A204.1 (cell line): Measurements from ENCODE around the gene CAPN10.
A peak's percentile ranks its signal among the peaks of the same experiment; 100 is the strongest.
"Not testable (repeated sequence)": the region's sequence is repeated elsewhere in the genome, so short reads cannot be mapped to it uniquely, and the experiment has no call there.

Experiments used
- FAIRE-seq: peaks from 2 replicates; lab custom pipeline; 2012; peaks lifted over from hg19 to GRCh38; lab: Jason Lieb, UNC

Gene CAPN10, protein sequence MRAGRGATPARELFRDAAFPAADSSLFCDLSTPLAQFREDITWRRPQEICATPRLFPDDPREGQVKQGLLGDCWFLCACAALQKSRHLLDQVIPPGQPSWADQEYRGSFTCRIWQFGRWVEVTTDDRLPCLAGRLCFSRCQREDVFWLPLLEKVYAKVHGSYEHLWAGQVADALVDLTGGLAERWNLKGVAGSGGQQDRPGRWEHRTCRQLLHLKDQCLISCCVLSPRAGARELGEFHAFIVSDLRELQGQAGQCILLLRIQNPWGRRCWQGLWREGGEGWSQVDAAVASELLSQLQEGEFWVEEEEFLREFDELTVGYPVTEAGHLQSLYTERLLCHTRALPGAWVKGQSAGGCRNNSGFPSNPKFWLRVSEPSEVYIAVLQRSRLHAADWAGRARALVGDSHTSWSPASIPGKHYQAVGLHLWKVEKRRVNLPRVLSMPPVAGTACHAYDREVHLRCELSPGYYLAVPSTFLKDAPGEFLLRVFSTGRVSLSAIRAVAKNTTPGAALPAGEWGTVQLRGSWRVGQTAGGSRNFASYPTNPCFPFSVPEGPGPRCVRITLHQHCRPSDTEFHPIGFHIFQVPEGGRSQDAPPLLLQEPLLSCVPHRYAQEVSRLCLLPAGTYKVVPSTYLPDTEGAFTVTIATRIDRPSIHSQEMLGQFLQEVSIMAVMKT

DNA sequence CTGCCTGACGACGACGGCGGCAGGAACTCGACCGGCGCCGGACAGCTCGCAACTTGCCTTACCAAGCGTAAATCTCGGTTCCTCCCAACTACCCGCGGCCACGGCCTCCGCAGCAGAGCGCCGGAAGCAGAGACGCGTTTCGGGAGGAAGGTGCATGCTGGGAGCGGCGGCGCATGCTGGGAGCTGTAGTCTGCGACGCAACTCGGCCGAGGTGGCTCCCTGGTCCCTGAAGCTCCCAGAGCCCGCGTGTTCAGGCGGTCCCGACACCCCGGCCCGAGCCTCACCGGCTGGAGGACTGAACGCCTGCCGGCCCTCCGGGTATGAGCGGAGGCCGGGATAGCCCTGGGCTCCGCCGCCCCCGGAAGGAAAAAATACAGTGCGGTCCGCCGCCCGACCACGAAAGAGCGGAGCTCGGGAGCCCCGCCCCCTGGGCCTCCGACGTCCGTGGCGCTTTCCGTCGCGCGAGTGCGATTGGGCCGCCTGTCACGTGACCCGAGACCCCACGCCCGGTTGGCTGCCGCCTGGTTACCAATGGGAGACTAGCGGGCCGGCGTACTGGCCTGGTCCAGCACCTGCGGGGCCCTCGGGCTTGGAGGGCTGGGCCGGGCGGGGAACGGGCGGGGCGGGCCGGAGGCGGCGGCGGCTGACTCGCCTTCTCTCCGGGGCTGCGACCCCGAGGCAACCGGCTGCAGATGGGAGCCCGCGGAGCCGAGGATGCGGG is at the start of gene CAPN10:
CAPN10 (plus strand) TSS at position 537 of the 721 bp plus-strand sequence; CDS start at position 715, 178 bp downstream.
- FAIRE-seq: peak; percentile 84

DNA sequence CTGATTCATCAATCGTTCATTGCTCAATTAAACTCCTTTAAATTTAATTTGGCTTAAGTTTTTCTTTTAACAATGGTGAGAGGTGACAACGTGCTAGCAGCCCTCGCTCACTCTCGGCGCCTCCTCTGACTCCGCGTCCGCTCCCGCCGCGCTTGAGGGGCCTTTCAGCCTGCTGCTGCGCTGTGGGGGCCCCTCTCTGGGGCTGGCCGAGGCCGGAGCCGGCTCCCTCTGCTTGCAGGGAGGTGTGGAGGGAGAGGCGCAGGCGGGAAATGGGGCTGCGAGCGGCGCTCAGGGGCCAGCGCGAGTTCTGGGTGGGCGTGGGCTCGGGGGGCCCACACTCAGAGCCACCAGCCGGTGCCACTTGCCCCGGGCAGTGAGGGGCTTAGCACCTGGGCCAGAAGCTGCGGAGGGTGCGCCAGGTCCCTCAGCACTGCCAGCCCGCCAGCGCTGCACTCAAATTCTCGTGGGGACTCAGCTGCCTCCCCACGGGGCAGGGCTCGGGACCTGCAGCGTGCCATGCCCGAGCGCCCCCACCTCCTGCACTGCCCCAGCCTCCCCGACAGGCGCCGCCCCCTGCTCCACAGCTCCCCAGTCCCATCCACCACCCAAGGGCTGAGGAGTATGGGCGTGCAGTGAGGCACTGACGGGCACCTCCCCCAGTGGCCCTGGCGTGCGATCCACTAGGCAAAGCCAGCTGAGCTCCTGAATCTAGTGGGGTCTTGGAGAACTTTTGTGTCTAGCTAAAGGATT is 48.3 kb upstream of the CAPN10 start:
- no peak for FAIRE-seq

DNA sequence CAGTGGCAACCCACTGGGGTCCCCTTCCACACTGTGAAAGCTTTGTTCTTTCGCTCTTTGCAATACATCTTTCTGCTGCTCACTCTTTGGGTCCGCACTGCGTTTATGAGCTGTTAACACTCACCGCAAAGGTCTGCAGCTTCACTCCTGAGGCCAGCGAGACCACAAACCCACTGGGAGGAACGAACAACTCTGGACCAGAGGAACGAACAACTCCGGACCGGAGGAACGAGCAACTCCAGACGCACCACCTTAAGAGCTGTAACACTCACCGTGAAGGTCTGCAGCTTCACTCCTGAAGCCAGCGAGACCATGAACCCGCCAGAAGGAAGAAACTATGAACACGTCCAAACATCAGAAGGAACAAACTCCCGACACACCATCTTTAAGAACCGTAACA is 47.4 kb upstream of the CAPN10 start:
- not testable (repeated sequence) for FAIRE-seq

DNA sequence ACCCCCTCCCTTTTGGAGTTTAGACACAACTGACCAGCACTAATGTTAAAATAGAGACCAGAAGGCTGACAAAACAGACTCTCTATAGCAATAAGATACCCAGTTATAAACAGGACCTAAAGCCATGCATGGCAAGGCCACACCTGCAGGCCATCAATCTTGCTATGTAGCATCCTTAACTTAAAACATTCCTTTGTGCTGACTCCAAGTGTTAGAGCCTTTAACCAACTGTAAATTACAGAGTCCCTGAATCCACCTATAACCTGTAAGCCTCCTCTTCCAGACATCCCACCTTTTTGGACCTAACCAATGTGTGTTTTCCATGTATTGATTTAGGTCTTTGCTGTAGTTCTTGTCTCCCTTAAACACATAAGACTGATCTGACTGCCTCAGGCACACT is 46.6 kb upstream of the CAPN10 start:
- FAIRE-seq: no peak

DNA sequence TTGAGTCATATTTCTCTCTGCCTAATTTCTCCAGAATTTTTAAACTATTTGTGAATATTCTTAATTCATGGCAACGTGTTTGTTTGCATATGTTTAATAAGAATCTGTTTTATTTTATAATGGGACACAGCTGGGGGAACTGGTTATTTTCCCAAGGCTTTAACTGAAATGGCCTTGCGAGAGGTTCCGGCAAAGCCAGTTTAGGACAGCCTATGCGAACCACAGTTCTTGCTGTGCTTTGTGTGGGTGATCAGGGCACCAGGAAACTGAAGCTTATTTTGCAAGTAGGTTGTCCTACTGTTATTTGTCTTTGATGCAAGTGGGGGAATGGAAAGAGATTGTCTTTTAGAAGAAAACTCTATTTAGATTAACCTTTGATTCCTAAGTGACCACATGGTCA is 35.2 kb upstream of the CAPN10 start:
- FAIRE-seq: no peak

DNA sequence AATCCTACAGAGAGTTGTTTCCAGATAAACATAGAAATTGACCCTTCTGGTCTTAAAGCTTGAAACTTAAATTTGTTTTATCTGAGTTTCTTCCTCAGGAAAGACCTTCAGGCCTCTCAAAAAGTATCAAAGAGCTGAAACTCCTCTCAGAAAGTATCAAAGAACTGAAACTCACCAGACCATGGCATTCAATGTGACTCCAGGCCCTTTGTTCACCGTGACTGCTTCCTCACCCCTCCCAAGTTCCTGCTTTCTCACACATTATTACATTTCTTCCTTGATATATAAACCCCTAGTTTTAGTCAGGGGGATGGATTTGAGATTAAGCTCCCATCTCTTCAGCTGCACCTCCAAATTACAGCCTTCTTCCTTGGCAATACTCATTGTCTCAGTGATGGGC is 34.7 kb upstream of the CAPN10 start:
- no peak for FAIRE-seq

DNA sequence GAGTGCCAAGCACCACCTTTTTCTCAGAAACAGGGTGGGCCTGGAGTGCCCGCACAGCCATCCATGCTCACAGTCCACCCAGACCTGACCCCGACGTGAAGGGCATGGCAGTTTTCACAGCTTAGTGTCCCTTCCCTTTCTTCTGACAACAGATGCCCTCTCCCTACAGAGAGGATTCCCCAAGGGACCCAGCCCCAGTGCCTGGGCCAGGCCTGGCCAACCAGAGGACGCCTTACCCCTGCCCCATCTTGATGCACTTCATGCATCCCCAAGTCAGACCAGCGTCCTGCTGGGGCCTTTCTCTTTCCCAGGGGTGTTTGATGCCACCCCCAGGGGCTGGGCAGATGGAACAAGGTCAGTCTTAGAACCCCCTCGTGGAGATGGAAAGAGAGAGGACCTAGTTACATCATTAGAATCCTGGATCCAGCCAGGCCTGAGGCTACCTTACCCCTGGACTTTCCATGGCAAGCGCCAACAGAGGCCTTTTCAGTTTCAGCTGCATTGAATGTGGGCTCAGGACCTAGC is 32.5 kb upstream of the CAPN10 start:
- no peak for FAIRE-seq

DNA sequence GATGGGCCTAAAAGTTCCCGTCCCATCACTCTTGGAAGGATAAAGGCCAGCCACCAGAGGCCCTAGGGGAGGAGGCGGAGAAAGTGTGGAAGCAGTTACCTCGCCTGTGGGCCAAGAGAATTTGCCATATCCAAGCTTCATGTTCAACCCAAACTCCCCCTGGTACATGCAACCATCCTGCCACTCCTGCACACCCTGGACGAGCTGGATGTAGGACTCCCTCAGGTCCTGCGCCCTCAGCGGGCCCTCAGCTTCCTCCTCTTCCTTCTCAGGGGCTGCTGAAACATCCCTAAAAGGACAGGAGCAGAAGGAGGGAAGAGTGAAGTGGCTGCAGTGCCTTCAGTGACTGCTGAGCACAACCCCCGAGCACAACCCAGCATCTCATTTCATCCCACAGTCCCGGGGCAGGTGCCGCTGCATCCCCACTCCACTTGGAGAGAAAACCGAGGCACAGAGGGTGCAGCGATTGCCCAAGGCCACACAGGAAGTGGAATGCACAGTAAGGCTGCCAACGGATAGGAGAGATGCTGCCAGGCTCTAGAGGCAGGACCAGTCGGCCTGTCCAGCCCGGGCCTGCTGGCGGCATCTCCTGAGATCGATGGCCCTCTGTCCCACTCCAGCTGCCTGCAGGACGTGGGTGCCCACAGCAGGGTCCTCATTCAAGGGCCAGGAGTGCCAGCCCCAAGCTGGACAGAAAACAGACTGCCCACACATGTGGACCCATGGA is 31.6 kb upstream of the CAPN10 start:
- FAIRE-seq: no peak

DNA sequence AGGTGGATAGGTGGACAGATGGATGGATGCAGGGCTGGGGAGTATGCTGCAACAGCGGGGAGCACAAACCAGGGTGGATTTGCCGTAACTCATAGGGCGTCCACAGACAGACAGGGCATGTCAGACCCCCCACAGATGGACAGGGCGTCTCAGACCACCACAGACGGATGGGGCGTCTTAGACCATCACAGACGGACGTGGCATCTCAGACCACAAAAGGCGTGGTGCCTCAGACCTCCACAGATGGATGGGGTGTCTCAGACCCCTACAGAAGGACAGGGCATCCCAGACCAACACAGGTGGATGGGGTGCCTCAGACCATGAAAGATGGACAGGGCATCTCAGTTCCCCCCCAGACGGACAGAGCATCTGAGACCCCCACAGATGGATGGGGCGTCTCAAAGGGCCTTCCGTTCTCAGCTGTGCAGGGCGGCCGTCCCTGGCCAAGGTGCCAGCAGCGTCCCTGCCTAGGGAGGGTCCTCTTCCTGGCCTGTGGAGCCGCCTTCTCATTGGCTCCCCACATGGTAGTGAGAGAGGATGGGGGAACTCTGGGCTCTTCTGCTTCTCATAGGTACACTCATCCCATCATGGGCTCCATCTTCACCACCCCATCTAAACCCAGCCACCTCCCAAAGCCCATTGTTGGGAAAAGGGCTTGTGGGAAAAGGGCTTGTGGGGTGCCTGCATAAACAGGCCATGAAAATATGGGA is 30.8 kb upstream of the CAPN10 start:
- no peak for FAIRE-seq

DNA sequence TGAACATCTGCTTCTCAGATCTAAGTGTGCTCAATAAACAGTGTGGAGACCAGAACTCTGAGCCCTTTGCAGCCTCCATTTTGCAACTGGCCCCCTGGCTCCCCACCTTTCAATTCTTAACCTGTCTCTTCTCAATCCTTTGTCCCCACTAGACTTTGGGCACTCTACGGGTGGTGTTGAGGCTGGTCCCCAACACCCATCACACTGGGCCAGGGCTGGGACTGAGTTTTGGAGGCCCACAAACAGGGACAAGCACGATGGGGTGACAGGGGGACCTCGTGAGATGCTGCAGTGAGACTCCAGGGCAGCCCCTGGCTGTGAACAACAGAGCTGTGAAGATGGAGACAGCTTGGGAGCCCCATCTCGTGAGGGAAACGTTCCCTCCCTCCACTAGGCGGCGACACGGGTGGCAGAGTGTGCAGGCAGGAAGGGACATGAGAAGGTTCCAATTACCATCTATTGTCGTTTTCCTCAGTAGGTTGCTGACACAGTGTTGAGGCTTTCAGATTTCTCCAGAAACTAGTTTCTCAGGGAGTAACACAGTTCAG is 29.9 kb upstream of the CAPN10 start:
- no peak for FAIRE-seq

DNA sequence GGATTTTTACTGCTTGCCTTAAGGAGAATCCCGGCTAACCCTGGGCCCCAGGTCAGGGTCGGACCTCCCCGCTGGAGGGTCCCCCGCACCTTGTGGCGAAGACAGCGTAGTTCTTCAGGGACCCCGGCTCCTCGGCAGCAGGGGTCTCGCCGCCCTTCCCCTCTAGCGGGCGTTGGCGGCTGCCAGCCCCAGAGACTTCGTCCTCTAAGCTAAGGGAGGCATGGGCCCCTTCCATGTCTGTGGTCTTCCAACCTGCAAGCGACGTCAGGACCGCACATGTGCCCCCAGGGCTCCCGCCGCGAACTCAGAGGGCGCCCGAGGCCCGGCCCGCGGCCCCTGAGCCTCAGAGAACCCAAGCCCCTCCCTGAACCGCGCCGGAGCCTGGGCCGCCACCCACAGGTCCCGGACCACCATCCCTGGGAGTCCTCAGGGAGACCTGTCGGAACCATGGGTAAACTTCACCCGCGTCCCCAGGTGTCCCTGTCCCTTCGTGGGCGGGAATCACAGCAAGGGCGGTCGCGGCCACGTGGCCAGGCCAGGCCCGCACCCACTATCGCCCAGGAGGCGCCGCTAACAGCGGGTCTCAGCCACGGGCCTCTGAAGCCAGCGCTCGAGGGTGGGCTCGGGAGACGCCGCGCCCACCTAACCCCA is 29.3 kb upstream of the CAPN10 start:
- FAIRE-seq: no peak

DNA sequence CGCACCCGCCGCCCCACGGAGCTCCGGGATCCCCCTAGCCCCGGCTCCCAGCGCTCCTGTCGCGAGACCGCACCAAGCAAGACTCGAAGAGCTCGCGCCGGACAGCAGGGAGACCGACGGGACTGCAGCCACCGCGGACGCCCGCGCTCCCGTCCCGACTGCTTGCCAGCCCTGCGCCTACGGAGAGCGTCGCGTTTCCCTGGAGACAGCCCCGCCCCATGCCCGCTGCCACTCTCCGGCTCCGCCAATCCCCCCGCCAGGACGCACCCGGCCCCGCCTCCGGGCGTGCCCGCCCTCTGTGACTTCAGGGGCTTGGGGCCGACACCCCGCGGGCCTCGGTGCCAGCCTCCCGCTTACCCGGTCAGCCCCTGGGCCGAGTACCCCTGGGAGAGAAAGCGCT is 28.7 kb upstream of the CAPN10 start, which contains the start of gene ANKMY1:
ANKMY1 (minus strand) TSS at position 181 of the 400 bp plus-strand sequence. CDS start 653 bp downstream, outside the sequence.
- no peak for FAIRE-seq

DNA sequence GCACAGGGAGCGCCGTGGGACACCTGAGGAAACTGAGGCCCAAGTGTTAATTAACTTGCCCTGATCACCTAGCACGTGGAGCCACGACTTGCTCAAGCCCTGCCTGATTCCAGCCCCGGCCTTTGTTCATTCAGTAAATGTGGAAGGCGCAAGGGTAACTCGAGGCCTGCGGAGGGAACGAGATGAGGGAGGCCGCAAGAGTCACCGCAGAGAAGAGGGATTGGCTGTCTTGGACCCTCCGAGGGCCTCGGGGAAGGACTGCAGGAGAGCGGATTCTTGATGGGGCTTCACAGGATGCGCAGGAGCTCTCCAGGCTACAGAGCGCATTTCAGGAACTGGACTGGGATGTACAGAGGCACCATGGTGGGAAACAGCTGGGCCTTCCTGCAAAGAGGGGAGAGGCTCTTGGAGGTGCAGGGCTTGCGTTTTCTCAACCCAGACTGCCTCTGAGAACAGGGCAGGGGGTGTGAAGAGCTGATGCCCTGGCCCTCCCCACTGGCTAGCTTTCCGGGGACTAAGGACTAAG is 28.2 kb upstream of the CAPN10 start:
- FAIRE-seq: no peak

DNA sequence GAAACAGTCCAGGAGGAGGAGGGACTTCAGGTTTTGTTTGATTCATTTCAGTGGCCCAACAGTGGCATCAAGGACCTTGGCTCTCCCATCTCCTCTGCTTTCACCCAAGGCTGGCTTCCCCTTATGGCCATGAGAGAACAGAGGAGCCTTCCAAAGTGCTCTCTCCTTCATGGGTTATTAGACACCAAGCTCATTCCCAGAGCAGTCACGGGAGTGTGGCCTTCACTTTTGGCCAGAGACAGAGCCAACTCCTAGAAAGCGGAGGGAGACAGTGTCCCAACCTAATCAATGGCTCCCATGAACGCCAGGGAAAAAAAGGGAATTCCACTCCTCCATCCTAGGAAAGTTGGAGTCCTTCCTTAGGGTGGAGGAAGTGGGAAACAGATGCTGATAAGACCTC is 27.2 kb upstream of the CAPN10 start:
- FAIRE-seq: no peak

DNA sequence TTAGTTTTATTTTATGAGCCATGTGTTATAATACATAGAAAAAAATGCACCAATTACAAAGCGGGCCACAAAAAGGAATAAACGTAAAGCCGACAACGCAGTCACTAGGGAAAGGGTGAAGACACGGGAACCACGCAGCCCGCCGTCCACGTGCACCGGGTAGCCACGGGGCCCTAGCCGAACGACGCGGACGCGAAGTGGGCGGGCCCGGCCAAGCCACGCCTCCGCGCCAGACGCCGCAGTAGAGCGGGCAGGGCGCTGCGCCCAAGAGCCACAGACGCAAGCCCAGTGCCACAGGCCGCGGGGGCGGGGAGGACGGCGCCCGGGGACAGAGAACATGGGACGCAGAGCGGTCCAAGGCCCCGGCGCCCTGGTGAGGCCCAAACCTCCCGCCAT is 26.5 kb upstream of the CAPN10 start, which contains the start of gene DUSP28:
DUSP28 (plus strand) TSS at position 274 of the 396 bp plus-strand sequence. CDS start 328 bp downstream, outside the sequence.
- FAIRE-seq: no peak

DNA sequence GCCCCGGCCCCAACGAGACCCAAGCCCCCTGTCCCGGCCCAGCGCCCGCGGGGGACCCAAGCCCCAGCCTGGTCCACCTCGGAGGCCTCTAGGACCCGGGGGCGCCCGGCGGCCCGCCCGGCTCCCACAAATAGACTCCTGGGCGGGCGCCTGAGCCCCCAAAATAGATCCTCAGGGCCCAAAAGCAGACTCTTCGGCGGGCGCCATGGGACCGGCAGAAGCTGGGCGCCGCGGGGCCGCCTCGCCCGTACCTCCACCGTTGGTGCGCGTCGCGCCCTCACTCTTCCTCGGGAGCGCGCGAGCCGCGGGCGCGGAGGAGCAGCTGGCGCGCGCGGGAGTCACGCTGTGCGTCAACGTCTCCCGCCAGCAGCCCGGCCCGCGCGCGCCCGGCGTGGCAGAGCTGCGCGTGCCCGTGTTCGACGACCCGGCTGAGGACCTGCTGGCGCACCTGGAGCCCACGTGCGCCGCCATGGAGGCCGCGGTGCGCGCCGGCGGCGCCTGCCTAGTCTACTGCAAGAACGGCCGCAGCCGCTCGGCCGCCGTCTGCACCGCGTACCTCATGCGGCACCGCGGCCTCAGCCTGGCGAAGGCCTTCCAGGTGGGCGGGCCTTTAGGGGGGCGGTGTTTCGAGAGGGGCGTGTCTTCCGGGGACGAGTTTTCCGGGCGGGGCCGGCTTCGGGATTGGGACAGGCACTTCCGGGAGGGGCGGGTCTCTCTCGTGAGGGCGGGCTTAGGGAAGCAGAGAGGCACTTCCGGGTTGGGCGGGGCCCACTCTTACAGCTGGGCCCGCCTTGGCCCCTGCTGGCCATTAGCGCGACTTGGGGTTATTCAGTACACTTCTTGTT is 25.8 kb upstream of the CAPN10 start:
- peak; percentile 87 for FAIRE-seq

DNA sequence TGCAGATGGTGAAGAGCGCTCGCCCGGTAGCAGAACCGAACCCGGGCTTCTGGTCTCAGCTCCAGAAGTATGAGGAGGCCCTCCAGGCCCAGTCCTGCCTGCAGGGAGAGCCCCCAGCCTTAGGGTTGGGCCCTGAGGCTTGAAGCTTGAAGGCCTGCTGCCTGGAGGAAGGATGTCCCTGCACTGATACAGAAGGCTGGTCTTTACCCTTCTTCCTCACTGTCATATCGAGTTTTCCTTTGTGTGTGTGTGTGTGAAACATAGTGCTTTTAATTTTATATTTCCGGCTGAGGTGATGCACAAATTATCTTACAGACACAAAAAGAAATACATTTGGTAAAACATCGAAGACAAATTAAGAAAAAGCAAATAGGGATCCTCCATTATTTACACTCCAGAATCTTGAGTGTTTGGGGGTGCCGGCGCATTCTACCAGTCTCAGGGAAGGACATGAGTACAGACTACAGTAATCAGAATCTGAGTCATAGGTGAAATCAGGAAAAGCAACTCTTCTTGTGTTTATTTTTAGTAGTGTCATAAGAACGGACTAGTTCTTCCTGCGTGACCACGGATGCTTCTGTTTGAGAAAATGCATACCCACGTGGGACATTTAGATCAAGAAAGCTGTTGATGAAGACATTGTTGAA is 25.1 kb upstream of the CAPN10 start:
- no peak for FAIRE-seq

DNA sequence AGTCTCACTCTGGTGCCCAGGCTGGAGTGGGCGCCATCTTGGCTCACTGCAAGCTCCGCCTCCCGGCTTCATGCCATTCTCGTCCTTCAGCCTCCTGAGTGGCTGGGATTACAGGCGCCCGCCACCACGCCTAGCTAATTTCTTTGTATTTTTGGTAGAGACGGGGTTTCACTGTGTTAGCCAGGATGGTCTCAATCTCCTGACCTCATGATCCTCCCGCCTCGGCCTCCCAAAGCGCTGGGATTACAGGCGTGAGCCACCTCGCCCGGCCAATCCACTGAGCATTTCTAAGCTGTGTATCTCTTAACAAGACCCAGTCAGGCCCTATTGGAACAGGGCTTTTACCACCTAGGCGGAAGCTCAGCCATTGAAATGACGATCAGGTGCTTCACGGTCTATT is 23.3 kb upstream of the CAPN10 start:
- not testable (repeated sequence) for FAIRE-seq
